ENCODE data around the gene TYMS.

TYMS gene

DNA sequence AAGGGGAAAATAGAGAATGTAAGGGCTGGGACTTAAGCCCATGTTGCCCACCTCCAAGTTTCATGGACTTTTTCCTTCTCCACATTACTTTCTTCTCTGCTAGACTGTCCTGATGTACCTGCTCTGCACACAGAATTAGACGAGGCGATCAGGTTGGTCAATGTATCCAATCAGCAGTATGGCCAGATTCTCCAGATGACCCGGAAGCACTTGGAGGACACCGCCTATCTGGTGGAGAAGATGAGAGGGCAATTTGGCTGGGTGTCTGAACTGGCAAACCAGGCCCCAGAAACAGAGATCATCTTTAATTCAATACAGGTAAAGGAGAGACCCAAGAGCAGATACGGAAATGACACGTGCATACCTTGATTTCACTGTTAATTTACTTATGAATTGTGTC lies 16.2 kb upstream of the TYMS start:
- intact Hi-C loops (cut with DNase I), result no loop called here
- DNase-seq, result no peak

DNA sequence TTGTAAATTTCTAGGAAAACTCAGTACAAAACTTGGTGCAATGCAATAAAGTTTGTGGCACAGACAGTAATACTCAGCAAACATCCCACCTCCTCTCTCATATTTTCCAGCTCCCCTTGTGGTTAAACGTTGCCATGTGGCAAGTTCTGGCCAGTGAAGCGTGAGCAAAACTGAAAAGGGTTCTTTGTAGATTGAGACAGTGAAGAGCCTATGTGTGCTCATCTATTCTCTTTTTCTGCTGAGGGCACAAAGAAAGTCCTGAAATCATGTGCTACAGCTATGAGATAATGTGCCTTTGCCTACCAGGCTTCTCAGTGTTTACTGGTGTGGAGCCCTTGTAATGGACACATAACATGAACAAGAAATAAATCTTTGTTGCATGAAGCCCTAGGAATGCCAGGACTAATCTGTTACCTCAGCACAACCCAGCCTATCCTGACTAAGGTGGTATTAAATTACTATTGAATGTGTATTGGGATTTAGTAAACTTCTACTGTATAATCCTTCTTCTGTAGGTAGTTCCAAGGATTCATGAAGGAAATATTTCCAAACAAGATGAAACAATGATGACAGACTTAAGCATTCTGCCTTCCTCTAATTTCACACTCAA lies 13.0 kb upstream of the TYMS start:
- intact Hi-C loops (cut with DNase I), result no loop called here
- peak in 4 of 10 donors; percentile 28 to 88 (median 46) for DNase-seq

DNA sequence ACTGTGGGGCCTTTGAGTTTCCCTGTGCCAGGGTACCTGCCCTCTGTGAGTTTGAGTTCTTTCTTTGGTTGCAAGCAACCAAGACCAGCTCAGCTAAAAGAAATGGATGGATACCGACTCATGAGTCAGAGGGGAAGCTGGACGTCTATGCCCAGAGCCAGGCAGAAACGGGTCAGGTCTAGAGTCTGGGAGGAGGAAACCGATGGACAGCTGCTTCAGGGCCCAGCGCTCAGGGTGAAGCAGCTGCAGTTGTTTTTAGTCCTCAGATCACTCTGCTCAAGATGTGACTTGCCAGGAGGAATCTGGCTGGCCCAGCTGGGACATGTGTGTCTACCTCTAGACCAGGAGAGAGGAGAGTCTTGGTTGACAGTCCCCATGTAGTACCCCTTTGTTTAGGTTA lies 10.1 kb upstream of the TYMS start:
- DNase-seq, result no peak
- intact Hi-C loops (cut with DNase I), result no loop called here

DNA sequence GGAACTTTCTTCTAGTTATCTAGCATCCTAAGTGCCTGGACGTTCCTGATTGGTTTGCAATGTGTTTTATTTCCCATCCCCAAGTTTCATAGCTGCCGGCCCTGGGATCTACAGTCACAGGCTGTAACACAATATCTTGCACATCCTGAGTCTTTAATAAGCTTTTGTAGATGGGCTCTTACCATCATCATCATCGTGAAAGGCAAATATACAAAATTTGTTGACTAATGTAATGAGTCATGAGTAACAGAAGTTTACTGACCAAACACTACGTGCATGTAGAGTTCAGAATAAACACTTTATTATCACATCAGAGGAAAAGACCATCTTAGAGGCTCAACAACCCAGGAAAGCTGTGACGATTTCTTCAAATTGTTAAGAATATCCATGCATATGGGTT lies 8.1 kb upstream of the TYMS start:
- intact Hi-C loops (cut with DNase I), result no loop called here
- no peak for DNase-seq

DNA sequence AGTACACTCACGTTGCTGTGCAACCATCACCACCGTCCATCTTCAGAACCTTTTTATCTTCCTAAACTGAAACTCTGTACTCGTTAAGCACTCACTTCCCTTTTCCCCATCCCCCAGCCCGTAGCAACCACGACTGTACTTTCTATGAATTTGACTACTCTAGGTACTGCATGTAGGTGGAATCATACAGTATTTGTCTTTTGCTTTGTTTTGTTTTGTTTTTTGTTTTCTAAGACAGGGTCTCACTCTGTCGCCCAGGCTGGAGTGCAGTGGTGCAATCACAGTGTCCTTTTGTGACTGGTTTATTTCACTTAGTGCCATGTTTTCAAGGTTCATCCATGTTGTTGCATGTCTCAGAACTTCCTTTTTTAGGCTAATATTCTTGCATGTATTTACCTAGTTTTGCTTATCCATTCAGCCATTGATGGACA lies 7.0 kb upstream of the TYMS start:
- intact Hi-C loops (cut with DNase I), result loop anchor here (10.0 kb wide), 1 partner anchor 64 kb away; the partner anchor contains the start of gene ENOSF1
- no peak for DNase-seq

DNA sequence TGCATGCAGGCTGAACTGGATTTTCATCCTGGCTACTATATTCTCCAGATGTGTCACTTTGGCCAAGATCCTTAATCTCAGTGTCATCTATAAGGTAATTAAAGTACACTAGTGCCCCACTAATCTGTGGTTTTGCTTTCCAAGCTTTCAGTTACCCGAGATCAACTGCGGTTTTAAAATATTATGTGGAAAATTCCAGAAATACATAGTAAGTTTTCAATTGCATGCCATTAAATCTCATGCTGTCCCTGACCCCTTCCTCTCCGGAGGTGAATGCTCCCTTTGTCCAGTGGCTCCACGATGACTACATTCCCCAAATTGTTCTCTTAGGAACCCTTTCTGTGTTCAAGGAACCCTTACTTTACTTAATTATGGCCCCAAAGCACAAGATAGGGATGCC lies 5.3 kb upstream of the TYMS start:
- intact Hi-C loops (cut with DNase I), result loop anchor here (10.0 kb wide), 1 partner anchor 63 kb away; the partner anchor contains the start of gene ENOSF1
- no peak for DNase-seq

DNA sequence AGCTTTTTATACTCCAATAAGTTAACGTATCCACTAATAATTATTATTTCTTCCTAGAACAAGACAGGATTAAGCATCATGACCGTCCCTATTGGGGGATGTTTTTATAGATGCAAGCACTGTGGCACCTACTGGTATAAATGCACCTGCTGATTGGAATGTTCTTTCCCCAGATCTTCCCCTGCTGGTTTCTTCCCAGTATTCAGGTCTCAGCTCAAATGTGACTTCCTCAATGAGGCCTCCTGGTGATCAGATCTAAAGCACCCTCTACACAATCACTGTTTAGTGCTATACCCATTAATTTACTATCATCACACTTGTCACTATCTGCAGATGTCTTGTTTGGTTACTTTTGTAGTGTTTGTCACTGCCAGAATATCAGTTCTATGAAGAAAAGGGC lies 3.9 kb upstream of the TYMS start:
- intact Hi-C loops (cut with DNase I), result loop anchor here (10.0 kb wide), 1 partner anchor 61 kb away; the partner anchor contains the start of gene ENOSF1
- DNase-seq, result no peak

DNA sequence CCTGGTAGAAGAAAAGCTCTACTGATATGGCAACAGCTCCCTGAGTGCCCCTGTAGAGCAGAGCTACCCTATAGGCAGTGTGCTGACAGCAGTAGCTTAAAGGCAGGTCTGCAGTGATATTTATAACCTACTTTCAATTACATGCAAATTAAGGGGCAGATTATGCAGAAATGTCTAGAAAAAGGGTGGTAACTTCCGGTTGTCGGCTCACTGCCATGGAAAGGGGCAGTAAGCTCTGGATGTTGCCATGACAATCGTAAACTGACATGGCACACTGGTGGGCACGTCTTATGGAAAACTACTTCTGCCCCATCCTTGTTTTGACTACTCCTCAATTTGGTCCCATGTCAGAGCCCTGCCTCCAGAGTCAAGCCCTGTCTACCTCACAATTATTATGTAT lies 2.9 kb upstream of the TYMS start:
- intact Hi-C loops (cut with DNase I), result loop anchor here (10.0 kb wide), 1 partner anchor 60 kb away; the partner anchor contains the start of gene ENOSF1
- DNase-seq, result no peak

DNA sequence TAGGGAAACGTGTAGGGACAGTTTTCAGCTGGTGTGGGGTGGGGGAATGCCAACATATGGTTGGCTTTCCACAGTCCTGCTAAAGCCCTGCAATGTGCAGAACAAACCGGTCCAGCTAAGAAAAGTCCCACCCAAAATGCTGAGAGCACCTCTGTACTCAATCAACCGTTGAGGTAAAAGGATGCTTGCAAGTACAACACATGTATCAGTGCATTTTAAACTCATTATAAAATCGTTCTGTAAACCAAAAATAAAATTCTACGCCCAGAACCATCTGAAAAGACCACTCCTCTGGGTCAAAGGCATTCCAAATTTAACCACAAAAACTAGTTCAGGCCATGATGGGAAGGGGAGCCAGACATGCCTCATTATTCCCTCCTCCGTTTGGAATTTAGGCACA lies 2.0 kb upstream of the TYMS start:
- intact Hi-C loops (cut with DNase I), result loop anchor here (10.0 kb wide), 1 partner anchor 59 kb away; the partner anchor contains the start of gene ENOSF1
- DNase-seq, result no peak

DNA sequence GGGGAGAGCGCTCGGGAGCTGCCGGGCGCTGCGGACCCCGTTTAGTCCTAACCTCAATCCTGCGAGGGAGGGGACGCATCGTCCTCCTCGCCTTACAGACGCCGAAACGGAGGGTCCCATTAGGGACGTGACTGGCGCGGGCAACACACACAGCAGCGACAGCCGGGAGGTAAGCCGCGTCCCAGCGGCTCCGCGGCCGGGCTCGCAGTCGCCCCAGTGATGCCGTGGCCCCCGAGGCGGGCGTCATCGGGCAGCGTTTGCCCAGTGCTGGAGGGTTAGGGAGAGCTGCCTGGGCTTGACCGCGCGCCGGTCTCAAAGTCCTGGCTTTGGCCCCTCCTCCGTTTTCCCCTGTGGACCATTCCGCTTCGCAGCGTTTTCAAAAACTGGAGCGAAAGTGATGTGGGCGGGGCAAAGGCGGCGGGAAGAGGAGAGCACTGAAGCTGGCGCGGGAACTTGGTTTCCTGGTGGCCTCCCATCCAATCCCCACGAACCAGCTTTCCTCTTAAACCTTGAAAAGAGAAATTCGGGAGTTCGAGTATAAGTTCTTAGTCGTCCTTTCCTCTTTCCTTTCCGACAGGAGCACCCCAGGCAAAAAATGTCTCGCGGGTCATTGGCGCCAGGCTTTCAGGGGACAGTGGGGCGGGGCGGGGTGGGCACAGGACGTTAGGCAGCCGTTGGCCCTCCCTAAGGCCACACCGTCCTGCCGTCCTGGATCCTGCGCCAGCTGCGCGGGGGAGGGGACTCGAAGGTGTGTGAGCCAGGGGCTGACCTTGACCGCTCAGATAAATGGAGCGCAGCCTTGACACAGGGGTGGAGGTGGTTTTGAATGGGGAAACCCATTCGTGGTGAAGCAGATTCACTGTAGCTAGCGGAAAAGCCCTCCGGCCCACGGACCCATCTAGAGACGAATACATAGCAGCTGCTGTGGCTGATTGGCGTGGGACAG lies 821 bp downstream of the TYMS start:
- intact Hi-C loops (cut with DNase I), result loop anchor here (10.0 kb wide), 1 partner anchor 57 kb away; the partner anchor contains the start of gene ENOSF1

DNA sequence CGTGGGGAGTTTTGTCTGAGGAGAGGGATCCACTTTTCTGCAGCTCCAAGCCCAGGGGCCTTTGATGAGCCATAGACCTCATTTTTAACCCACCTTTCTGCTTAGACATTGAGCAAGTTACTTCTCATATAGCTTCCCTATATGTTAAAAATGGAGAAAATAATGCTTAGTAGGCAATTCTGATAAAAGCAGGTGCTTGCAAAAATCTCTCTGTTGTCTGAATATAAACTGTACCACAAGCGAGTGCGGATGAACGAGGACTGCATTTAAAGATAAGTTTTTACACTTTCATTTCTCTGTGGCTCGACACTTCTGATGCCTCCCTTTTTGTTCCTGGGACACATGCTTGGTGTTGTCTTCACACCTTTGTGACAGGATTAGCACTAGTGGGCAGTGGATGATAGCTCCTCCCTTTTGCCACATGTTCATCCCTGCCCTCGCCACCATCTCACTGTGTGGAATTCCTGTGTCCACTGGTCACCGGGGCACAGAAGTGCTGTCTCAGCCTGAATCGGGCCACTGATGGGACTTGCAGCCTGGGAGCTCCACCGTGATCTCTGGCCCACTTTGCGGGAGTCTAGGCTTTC lies 1.6 kb downstream of the TYMS start:
- no peak for DNase-seq
- intact Hi-C loops (cut with DNase I), result loop anchor here (10.0 kb wide), 1 partner anchor 56 kb away; the partner anchor contains the start of gene ENOSF1

More for the DNA sequence above, 821 bp downstream of the TYMS start:
- peak; percentile 67 to 97 (median 82) for DNase-seq

DNA sequence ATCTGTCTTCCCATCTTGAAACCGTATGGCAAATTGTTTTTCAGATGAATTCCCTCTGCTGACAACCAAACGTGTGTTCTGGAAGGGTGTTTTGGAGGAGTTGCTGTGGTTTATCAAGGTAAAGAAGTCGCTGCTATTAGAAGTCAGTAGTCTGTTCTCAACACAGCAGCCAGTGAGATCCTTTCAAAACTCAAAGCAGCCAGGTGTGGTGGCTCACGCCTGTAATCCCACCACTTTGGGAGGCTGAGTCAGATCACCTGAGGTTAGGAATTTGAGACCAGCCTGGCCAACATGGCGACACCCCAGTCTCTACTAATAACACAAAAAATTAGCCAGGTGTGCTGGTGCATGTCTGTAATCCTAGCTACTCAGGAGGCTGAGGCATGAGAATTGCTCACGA lies 2.1 kb downstream of the TYMS start:
- no peak for DNase-seq
- intact Hi-C loops (cut with DNase I), result loop anchor here (10.0 kb wide), 1 partner anchor 55 kb away; the partner anchor contains the start of gene ENOSF1

DNA sequence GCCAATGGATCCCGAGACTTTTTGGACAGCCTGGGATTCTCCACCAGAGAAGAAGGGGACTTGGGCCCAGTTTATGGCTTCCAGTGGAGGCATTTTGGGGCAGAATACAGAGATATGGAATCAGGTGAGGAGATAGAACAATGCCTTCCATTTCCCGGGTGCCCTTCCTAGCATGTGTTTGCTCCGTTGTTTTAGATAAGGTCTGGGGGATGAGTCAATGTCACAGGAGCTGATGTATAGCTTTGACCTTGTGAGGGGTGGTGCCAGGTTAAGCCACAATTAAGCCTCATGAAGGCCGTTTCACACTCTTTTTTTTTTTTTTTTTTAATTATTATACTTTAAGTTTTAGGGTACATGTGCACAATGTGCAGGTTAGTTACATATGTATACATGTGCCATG lies 4.7 kb downstream of the TYMS start:
- intact Hi-C loops (cut with DNase I), result no loop called here
- no peak for DNase-seq

DNA sequence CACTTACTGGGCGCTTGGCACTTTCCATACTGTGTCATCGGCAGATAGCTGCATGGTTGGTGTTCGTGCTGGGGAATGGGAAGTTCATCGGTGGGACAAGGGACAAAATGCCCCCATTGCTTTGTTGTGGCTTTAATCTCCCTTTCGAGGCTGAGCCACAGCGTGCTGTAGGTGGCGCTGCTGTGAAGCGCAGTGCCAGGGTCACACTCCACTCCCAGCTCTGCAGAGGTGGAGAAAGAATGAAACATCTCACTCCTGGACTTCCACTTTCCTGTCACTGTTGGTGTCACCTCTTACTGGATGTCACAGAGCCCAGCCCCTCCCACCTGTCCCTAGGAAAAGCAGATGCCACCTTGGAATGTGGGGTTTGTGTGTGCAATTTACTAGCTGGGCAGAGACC lies 8.7 kb downstream of the TYMS start:
- no peak for DNase-seq
- intact Hi-C loops (cut with DNase I), result no loop called here

DNA sequence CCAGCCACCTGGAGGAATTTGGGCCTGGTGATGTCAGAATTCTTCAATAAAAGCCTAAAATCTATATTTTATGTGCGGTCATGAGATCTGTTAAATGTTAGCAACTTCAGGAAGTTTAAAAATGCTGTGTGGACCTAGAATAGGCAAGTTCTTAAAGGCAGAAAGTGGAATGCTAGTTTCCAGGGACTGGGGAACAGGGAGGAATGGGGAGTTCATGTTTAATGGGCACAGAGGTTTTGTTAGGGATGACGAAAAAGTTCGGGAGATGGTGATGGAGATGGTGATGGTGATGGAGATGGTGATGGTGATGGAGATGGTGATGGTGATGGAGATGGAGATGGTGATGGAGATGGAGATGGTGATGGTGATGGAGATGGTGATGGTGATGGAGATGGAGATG lies 9.2 kb downstream of the TYMS start:
- intact Hi-C loops (cut with DNase I), result no loop called here
- no peak for DNase-seq

DNA sequence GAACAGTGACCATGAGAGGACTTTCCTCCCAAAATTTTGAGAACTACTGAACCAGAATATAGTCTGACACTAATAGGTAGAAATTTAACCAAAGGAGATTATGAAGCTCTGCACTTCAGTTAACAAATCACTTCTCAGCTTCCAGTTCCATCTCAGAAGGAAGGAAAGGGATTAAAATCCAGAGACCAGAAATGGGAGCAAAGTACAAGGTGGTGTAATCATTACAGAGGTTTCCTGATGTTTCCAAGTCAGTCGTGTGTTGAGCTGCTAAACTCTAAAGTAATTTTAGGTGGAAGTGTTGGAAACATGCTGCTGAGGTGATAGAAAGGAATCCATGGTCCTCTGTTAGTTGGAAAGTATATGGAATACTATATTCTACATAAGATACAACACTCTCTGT lies 10.8 kb downstream of the TYMS start:
- intact Hi-C loops (cut with DNase I), result no loop called here

DNA sequence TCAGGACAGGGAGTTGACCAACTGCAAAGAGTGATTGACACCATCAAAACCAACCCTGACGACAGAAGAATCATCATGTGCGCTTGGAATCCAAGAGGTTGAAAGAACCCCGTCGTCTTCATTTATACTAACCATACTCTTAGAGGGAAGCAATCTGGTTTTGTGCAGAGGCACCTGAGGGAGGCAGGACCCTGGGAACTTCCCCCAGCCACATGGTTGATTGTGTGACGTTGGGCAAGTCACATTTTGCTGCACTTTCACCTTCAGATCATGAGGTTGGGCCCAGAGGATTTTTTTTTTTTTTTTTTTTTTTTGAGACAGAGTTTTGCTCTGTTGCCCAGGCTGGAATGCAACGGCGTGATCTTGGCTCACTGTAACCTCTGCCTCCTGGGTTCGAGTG lies 11.6 kb downstream of the TYMS start:
- no peak for DNase-seq
- intact Hi-C loops (cut with DNase I), result no loop called here

More for the DNA sequence above, 10.8 kb downstream of the TYMS start:
- no peak for DNase-seq

DNA sequence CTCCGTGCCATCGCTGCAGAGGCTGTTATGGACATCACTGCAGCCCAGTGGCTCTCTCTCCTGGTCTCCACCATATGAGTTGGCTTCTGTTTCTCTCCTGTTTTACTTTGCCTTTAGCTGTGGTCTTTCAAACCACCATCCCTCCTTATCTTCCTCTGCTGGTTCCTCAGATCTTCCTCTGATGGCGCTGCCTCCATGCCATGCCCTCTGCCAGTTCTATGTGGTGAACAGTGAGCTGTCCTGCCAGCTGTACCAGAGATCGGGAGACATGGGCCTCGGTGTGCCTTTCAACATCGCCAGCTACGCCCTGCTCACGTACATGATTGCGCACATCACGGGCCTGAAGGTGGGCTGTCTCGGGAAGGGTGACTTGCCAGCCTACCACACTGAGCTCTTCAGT lies 13.1 kb downstream of the TYMS start:
- intact Hi-C loops (cut with DNase I), result no loop called here
- no peak for DNase-seq

DNA sequence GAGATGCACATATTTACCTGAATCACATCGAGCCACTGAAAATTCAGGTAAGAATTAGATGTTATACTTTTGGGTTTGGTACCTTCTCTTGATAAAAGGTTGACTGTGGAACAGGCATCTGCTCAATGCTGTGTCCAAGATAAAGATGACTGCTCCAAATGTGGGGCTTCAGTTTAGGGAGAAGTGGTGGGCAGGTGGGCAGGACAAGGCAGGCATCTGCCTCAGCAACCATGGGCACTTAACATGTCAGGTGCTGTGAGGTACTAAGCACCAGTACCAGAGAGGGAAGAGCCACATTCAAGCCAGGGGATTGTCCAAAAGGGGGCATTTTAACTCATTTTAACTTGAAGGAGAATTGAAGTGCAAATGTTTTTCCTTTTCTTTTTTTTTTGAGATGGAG lies 14.0 kb downstream of the TYMS start:
- intact Hi-C loops (cut with DNase I), result no loop called here
- no peak for DNase-seq

DNA sequence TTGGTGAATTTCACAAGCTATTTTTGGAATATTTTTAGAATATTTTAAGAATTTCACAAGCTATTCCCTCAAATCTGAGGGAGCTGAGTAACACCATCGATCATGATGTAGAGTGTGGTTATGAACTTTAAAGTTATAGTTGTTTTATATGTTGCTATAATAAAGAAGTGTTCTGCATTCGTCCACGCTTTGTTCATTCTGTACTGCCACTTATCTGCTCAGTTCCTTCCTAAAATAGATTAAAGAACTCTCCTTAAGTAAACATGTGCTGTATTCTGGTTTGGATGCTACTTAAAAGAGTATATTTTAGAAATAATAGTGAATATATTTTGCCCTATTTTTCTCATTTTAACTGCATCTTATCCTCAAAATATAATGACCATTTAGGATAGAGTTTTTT lies 15.9 kb downstream of the TYMS start:
- no peak for DNase-seq
- intact Hi-C loops (cut with DNase I), result no loop called here

DNA sequence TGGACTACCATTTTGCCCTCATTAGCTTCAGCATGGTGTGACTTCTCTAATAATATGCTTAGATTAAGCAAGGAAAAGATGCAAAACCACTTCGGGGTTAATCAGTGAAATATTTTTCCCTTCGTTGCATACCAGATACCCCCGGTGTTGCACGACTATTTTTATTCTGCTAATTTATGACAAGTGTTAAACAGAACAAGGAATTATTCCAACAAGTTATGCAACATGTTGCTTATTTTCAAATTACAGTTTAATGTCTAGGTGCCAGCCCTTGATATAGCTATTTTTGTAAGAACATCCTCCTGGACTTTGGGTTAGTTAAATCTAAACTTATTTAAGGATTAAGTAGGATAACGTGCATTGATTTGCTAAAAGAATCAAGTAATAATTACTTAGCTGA lies 16.3 kb downstream of the TYMS start:
- intact Hi-C loops (cut with DNase I), result no loop called here
- no peak for DNase-seq
